Activated T-cell treated with anti-CD3 and anti-CD28 coated beads for 4 hours (primary cell): ENCODE results near the gene STK24.
A peak's percentile ranks its signal among the peaks of the same experiment; 100 is the strongest.

Experiments
- DNase-seq: peaks from one replicate; pipeline ENCODE4 v3.0.0-alpha.2; 2020

The STK24 gene

DNA sequence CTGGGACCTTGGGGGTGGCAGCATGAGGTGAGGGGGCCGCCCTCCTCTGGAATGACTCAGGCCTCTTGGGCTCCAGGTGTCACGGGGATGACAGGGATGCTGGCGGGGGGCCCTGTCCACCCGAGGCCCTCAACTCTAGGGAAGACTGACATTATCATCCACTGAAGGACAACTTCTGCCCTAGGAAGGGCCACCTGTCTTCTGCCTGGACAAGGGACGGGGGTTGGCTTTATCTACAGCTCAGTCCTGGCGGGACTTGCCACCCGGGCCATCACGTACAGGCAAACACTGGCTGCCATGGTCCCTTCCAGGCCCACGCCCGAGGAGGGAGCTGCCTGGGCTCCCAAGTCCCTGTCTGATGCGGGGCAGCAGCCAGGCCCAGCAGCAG is 130.7 kb downstream of the STK24 start:
- no peak for DNase-seq

DNA sequence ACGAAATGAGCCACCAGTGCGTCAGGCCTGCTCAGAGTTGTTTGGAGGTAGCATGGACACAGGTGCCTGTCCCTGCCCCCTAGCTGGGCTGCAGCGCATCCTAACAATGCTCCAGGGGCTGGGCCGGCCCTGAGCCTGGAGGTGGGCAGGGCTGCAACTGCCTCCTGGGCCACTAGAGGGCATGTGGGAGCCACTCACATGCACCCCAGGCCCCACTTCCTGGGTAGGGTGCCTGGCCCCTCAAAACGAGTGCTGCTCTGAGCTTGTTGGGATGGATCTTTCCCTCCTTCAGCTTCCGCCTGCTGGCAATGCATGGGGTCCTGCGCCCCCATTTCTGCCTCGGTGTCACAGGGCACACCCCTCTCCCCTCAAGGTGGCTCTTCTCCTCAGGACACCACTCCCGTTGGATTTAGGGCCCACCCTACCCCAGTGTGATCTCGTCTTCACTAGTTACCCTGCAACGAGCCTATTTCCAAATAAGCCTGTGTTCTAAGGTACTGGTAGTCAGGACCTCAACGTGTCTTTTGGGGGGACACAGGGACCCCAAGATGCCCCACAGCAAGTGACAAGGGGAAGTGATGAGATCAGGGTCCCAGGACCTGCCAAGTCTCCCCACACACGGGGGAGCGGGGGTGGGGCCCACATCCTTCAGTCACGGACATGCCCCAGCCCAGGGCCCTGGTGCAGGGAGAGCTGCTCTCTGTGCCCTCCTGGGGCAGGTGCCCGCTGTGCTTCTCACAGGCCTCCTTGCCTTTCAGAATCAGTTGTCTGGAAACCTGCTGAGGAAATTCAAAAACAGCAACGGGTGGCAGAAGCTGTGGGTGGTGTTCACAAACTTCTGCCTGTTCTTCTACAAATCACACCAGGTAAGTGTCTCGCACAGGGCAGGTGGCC is 131.3 kb downstream of the STK24 start:
- peak; percentile 75 for DNase-seq

DNA sequence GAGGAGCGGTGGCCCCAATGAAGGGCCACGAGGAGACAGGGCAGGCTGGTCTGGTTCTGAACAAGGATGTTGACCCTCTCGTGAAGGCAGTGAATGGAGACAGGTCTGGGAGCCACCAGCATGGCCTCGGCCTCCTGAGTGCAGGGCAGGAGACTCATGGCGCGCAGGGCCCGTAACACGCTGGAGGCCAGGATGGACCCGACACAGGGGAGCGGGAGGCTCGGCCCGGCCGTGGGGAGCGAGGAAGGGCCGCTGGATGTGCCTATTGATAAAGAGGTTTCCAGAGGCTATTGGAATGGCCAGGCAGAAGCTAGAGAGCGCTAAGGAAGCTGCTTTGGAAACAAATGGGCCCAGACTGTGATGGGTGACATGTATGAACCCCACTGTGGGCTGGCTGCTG is 132.5 kb downstream of the STK24 start:
- DNase-seq: no peak

DNA sequence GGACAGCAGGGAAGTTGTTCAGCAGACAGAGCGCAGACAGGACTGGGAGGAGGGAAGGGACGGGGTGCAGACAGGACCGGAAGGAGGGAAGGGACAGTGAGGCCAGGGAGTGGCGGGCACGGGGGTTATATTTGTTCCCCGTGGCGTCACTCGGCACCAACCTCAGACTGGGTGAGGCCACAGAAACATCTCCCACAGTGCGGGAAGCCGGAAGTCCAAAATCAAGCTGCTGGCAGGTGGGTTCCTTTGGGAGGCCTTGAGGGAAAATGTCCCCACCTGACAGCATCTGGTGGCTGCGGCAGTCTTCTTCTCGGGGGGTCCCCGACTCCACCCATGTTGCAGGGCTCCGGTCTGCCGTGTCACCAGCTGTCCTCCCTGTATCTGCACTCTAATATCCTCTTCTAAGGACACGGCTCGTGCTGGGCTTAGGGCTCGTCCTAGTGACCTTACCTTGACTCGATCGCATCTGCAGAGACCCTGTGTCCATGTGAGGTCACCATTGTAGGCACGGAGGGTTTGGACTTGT is 133.0 kb downstream of the STK24 start:
- DNase-seq: no peak

DNA sequence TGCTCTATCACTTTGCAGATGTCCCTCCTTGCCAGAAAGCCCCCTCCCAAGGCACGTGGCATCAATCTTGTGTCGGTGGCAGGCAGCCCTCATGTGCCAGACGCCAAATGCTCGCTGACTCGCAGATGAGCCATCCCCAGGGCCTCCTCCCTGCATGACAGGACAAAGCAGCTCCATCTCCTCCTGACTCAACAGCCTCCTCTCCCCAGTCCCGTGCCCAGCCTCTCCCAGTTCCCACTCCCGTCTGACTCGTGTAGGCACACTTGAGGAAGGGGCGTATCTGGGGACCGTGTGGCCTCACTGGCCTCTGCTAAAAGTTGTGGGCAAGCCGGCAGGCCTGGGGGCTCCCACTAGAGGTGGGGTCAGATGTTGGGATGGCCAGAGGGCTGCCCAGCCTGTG is 133.6 kb downstream of the STK24 start:
- no peak for DNase-seq

DNA sequence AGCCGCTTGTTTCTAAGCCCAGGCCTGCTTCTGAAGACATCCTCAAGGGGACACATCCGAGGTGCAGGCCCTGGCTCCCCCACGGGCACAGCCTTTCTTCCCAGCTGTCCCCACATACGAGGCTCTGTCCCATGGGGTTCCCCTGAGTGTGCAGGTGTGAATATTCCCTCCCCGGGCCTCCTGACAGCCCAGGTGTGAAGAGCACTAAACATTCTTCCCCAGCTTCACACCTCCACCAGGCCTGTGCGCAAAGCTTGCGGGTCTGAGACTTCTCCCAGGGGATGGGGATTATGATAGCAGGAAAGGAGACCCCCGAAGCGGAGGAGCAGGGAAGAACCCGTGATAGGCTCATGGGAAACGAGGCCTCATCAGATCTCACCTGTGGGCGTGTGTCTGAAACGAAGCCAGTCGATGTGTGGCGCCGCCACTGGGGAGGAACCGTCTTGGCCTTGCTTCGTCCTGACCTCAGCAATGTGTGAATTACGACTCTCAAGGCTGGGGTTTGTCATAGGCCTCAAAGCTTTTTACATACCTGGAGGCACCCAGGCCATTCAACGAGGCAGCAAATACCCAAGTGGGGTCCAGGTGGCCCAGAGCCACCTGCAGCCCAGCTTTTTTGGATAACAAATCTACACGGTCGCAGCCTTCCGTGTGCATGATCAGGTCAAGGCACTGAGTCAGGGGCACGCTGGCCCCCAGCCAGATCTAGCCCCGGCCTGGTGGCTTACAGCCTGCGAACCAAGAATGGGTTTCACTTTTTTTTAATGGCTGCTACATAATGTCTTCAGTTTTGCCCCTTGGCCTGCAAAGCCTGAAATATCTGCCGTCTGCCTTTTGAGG is 134.3 kb downstream of the STK24 start:
- DNase-seq: no peak

DNA sequence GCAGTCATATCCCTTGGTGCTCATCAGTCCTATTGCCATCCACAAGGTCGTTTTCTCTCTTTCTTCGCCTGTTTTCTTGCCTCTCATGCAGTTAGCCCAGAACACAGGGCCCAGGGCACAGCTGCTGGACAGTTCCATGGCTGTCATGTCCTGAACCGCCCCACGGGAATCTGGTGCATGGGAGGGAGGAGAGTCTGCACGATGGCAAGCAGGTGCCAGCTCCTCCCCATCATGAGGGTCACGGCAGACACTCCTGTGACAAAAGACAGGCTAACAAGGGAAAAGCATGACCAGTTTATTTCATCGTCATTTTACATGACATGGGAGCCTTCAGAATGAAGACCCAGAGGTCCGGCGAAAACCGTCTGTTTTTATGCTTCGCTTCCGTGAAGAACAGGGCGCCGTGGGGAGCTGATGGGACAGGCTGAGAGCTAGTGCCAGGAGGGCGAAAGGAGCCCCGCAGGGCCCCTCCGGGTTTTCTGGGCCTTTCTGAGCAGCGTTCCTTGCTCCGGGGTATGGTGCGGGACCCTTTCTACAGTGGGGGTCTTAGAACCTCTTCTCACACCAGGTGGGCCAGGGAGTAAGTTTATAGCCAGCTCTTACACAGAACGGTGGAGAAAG is 135.7 kb downstream of the STK24 start:
- no peak for DNase-seq

DNA sequence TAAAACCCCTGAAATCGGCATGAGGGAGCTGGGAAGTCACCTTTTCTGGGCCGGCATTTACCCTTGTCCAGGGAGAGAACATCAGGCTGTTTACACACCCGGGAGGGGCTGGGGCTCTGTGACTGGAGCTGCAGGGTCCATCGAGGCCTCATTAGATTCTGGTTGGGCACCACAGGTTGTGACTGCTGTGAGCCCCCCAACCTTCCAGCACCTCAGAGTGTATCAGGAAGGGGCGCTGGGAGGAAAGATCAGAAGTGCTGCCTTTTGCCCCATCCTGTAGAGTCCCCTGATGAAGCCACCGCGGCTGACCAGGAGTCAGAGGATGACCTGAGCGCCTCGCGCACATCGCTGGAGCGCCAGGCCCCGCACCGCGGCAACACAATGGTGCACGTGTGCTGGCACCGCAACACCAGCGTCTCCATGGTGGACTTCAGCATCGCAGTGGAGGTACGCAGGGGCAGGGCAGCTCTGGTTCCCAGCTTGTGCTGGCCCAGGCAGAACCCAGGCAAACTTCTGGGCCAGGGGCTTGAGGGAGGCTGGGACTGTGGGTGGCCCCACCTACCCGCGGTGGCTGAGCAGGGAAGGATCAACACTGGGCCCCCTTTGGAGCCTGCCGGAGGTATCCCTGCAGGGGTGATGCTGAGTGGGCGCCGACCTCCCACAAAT is 136.4 kb downstream of the STK24 start:
- DNase-seq: no peak

DNA sequence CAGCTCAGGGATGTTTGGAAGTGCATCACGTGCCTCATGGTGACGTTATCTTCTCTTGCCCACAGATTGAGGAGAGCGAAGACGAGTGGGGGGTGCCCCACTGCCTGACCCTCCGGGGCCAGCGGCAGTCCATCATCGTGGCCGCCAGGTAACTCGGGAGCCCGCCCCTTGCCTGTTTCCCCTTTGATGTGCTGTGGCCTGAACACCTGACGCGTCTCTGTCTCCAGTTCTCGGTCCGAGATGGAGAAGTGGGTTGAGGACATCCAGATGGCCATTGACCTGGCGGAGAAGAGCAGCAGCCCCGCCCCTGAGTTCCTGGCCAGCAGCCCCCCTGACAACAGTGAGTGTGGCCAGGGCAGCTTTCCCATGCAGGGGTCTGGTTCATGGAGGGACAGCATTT is 137.0 kb downstream of the STK24 start:
- DNase-seq: no peak

DNA sequence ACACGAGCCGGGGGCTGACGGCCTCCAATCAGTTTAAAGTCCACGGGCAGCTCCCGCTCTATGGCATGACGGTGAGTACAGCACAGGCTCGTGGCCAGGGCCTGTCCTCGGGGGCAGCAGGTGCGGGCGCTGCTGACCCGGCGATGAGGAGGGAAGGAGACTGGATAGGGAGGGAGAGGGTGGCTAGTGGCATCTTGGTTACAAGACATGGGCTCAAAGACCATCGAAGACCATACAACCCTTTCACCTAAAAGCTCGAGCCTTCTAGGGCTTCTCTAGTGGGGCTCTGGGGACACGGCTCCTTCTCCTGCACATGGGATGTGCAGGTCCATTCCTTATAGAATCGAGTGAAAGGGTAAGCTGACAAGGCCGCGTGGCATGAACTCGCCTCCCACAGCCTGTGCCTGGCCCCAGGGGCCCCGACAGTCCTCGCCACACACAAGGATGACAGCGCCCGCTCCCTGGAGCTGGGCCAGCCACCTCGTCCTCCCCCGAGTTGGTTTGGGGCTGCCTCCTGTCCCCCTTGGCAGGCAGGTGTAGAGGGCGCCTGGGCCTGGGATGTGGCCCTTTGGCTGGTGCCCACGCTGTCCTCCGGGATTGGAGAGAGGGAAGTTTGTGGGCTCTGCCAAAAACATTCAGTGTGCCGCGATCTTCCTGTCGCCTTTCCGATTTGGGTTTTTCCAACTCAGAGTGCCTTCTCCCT is 137.6 kb downstream of the STK24 start:
- DNase-seq: no peak

DNA sequence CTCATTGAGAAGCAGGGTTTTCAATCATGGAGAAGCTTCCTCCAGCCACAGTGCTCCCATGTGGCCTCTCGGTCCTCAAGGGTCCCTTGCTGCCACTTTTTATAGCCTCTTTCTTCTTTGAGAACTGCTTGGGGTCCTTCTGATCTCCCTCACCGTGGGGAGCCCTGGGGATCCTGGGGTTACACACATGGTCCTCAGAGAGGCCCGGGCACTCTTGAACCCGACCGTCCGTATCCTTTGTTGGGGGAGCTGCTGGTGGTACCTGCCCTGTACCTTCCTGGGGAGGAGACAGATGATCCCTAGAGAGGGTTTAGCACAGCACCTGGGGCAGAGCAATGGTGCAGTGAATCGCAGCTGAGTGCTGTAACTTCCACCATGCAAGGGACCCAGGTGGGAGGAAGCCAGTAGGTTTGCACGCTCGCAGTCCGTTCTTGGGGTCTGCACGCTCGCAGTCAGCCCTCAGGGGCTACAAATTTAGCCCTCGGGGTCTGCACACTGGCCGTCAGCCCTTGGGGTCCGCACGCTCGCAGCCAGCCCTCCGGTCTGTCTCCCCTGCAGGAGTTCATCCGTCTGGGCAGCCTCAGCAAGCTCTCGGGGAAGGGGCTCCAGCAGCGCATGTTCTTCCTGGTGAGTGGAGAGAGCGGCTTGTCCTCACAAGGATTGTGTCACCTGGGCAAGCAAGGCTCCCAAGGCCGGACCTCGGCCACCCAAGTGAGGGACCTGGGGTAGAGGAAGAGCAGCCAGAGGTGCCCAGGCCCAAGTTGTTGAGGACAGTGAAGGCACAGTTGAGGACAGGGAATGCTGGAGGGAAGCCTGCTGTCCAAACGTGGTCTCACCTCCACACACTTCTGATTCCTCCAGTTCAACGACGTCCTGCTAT is 138.4 kb downstream of the STK24 start:
- DNase-seq: no peak

DNA sequence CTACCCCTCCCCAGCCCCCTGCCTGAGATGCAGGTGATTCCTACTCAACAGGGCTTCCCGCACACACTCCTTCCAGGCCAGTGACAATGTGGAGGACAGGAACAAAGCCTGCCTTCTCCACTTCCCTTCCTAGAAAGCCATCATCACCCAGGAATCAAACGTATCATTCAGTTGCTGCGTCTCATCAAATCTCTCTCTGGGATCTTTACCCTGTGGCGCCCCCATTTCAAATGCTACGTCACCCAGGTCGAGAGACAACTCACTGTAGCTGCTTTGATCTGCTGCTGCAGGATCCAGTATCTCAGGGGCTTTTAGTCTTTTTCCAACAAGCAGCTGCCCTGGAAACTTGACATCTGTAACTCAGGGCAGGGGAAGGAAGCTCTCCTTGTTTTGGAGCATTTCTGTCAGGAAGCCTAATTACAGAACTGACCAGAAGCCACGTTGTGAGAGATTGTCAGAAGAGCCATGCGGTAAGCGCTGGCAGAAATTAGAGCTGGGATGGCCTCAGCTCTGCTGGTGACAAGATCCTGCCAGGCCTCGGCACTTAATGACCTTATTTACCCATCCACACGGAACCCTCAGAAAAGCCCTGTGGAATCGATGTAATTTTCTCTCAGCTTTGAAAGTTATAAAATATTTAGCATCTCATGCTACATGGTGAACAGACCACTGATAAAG is 140.5 kb downstream of the STK24 start:
- DNase-seq: no peak

DNA sequence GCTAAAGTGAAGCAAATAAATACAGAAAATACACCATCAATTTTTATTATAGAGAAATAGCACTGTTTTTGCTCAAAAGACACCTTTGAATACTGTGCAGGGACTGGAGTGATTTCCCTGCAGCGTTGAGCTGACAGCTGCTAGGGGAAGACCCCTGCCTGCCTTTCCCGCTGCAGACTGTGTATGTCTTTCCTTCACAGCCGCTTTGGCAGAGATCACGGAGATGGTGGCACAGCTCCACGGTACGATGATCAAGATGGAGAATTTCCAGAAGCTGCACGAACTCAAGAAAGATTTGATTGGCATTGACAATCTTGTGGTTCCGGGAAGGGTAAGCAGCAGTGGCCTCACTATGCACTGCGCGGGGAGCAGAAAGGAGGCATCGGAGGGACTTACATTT is 141.5 kb downstream of the STK24 start:
- DNase-seq: no peak

DNA sequence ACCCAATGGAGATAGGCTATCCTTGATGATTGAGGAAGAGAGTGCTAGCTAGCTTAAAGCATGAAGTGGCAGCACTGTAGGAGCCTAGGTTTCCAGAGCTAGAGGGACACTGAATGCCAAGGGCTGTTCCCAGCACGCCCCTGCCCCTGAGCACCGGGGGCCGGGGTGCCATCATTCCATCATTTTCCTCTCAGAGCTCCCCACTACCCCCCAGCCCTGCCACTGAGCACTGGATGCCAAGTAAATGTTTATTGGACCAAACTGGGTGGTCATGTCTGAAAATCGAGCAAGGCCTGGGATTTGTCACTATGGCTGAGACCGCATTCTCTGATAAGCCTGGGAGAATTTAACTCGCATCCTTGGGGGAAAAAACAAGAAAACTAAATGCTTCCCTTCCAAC is 142.8 kb downstream of the STK24 start:
- DNase-seq: no peak

DNA sequence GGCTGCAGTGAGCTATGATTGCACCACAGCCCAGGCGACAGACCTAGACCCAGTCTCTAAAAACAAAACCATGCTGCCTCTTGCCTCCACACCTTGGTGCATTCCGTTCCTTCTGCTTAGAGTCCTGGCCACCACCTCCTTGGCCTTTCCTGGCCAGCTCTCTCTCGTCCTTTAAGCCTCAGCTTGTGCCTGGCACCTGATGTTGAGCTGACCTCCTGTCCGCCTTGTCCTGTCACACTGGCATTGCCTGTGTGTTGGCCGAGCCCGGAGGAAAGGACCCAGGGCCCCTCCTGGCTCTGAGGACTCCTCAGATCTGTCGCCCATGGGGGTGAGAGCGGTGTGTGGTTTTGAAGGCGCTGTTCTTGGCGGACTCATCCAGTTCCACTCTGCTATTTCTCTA is 143.3 kb downstream of the STK24 start:
- no peak for DNase-seq

DNA sequence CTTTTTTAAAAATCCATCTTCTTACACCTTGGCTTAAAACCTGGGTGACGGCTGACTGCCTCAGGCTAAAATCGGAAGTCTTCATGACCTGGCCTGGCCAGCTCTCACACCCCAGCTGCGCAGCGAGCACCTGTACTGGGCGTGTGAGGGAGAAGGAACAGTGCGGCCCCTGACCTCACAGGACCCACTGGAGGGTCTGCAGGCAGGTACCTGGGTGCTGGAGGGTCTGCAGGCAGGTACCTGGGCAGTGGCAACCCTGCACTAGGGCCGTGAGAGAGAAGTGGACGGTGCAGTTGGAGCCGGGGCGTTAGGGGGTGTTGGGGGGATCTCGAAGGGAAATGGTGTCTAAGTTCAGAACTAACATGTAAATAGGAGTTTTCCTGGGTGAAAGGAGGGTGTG is 144.3 kb downstream of the STK24 start:
- no peak for DNase-seq

DNA sequence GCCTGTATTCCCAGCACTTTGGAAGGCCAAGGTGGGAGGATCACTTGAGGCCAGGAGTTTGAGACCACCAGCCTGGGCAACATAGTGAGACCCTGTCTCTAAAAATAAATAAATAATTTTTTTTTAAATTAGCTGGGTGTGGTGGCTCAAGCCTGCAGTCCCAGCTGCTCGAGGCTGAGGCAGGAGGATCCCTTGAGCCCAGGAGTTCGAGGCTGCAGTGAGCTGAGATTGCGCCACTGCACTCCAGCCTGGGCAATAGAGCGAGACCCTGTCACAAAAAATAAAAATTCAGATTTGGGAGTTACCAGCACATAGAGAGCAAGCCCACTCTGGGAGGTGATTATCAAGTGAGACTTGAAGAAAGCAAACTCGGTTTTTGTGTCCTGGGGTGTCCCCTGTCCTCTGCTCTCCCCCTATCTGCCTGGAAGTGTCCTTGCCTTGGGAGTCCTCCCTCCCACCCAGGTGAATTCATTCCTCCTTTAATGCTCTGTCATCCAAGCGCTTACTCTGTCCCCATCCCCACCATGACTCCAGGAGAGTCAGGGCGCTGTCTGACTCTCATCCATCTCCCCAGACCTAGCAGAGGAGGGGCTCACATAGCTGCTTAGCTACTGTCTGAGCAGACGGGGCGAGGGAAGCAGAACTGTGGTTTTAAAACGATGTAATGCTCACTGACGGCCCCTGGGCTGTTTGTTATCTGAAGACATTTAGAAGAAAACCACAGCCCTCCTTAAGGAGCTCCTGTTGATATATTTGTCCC is 146.8 kb downstream of the STK24 start:
- DNase-seq: no peak

DNA sequence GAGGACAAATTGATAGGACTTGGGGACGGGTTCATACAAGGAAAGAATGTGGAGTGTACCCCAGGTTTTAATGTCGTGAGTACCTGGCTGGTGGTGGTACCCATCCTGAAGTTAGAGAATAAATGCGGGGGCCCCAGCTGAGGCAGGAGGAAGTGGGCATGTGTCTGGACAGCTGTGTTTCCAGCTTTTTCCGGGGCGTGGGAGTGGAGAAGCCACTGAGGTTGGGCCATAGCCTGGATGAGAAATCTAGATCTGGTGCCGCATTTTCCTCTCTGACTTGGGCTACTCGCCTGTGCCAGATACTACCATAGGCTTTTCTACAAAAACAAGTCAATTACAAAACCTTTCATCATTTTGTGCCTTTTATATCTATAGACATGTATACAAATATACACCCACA is 147.4 kb downstream of the STK24 start:
- no peak for DNase-seq

DNA sequence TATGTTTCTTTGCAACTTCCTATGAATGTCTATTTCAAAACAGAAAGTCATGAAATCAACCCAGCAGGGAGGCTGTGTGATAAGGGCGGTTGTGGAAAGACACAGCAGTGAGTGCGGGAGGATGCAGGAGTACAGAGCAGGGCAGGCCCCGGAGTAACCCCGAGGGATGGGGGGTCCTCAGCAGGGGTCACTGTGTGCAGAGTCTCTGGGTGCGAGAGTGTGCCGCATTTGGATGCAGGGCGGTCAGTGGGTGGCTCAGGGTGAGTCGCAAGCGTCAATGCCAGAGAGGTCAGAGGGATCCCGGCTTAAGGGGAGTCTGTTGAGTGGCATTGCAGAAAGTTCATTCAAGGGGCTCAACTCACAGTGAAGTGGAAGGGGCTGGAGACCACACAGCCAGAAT is 147.8 kb downstream of the STK24 start:
- no peak for DNase-seq
